Right lobe of liver (tissue), 6 donors: ENCODE results near the gene C11orf42. TPM values are rescaled to one million over a fixed set of nuclear protein-coding genes. Genes with fewer than 3 reads are reported as not detected.

Source experiments
- ATAC-seq, 4 donors: fragments of 200-7000 bp; cut with Tn5 transposase; one replicate each; pipeline ENCODE4 v1.9.1; 2020; ENCODE audit warnings: mild to moderate bottlenecking in 4 of 4, moderate library complexity in 4 of 4
- DNase-seq, 3 donors: peaks; one replicate each; pipeline ENCODE4 v3.0.0-alpha.2; 2020
- H3K27ac ChIP-seq, 3 donors: fragments of 200-600 bp; one replicate each; pipeline ENCODE4 v1.8.0; 2022
- H3K27me3 ChIP-seq, 2 donors: fragments of 200-600 bp; one replicate each; pipeline ENCODE4 v1.8.0; 2022
- H3K36me3 ChIP-seq, 4 donors: fragments of 200-600 bp; sonication (generic) in 1 of 4; one replicate each; pipeline versions ENCODE4 v1.5.1 to v1.8.0; 2017 to 2022; ENCODE audit warnings: control low read depth in 1 of 4
- H3K4me1 ChIP-seq, 4 donors: fragments of 200-600 bp; sonication (generic) in 1 of 4; one replicate each; pipeline versions ENCODE4 v1.5.1 to v1.8.0; 2017 to 2022; ENCODE audit warnings: control low read depth in 1 of 4
- H3K4me3 ChIP-seq, 3 donors: fragments of 200-600 bp; one replicate each; pipeline ENCODE4 v1.8.0; 2022
- H3K9me3 ChIP-seq, 4 donors: fragments of 200-600 bp; sonication (generic) in 1 of 4; one replicate each; pipeline versions ENCODE4 v1.5.1 to v1.8.0; 2017 to 2022; ENCODE audit warnings: control low read depth in 1 of 4
- POLR2A ChIP-seq: fragments of 450-650 bp; IDR thresholded peaks from one replicate; pipeline ENCODE4 v1.6.1; 2017; ENCODE audit warnings: antibody characterized with exemption, mild to moderate bottlenecking
- WGBS: methylation state at CpG from one replicate; pipeline ENCODE4 v1.1.6; 2018; ENCODE audit warnings: low coverage, low lambda C conversion rate; ENCODE audit not compliant: insufficient coverage; ENCODE audit errors: missing lambda C conversion rate; 5-methylcytosine and 5-hydroxymethylcytosine counted together
- intact Hi-C, 2 donors: fragments of 100-400 bp; cut with DNase I; formaldehyde crosslinking; loops; one replicate each; pipeline versions ENCODE4 v1.11.2 to v1.14.1; 2022
- total RNA-seq, 6 experiments: library from RNA; depleted of rRNA in 2 of 6; stranded (reverse); fragments of >200 nt in 2 of 6; fragmentation: NEBNext Ultra II Directional in 3 of 6; extraction: Animal tissue kit (Norgen Biotek cat#: 25700) in 3 of 6; gene quantifications; one replicate each; pipeline versions ENCODE4 v1.1.0 to v1.2.4, GENCODE V29; 2016 to 2023
- TF ChIP-seq, protein P1 (sequence below), 4 donors: fragments of 200-600 bp in 3 of 4; fragments of 450-650 bp in 1 of 4; IDR thresholded peaks; one replicate each; pipeline versions ENCODE4 v1.5.1 to v1.8.0; 2016 to 2022; ENCODE audit warnings: antibody characterized with exemption in 4 of 4, mild to moderate bottlenecking in 2 of 4
- donor health status: DM: no; HTN: yes; CAD: no.
- donor health status: DM: no; HTN: no; CAD: no.
- donor health status: DM: no; HTN: no; CAD: no.
- donor health status: DM: no; HTN: yes; CAD: no.
- donor health status: DM: no; HTN: yes; CAD: no.

Gene C11orf42
- total RNA-seq, 6 experiments from 2014 or later: not detected

DNA sequence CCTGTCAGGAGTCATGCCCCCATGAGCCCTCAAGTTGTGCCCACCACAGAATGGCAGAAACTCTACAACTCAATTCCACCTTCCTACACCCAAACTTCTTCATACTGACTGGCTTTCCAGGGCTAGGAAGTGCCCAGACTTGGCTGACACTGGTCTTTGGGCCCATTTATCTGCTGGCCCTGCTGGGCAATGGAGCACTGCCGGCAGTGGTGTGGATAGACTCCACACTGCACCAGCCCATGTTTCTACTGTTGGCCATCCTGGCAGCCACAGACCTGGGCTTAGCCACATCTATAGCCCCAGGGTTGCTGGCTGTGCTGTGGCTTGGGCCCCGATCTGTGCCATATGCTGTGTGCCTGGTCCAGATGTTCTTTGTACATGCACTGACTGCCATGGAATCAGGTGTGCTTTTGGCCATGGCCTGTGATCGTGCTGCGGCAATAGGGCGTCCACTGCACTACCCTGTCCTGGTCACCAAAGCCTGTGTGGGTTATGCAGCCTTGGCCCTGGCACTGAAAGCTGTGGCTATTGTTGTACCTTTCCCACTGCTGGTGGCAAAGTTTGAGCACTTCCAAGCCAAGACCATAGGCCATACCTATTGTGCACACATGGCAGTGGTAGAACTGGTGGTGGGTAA, 6.1 kb upstream of the C11orf42 start, which contains the start of gene OR52W1:
OR52W1 (plus strand) TSS at position 51 of the 637 bp plus-strand sequence; CDS start at position 51, 0 bp downstream.
- no CpG with 5 or more reads among the region's 5 CpGs for WGBS
- Histone ChIP-seq H3K4me3 (no peak within 1 kb of the TSS), H3K27me3 (no peaks in the 10 kb centered on the region), H3K27ac (no peak within 1 kb of the TSS), H3K36me3 (peaks cover 0 to 9% (median 0%) of the 10 kb centered on the region in 4 donors), H3K9me3 (no peaks in the 10 kb centered on the region), H3K4me1 (no peaks in the 10 kb centered on the region)
- no peak for ATAC-seq
- TF ChIP-seq POLR2A: no peak
- TF ChIP-seq, protein P1, sequence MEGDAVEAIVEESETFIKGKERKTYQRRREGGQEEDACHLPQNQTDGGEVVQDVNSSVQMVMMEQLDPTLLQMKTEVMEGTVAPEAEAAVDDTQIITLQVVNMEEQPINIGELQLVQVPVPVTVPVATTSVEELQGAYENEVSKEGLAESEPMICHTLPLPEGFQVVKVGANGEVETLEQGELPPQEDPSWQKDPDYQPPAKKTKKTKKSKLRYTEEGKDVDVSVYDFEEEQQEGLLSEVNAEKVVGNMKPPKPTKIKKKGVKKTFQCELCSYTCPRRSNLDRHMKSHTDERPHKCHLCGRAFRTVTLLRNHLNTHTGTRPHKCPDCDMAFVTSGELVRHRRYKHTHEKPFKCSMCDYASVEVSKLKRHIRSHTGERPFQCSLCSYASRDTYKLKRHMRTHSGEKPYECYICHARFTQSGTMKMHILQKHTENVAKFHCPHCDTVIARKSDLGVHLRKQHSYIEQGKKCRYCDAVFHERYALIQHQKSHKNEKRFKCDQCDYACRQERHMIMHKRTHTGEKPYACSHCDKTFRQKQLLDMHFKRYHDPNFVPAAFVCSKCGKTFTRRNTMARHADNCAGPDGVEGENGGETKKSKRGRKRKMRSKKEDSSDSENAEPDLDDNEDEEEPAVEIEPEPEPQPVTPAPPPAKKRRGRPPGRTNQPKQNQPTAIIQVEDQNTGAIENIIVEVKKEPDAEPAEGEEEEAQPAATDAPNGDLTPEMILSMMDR (IDR thresholded peaks at IDR 0.05): no peak
- no peak for DNase-seq
- intact Hi-C loops: no loop called here

DNA sequence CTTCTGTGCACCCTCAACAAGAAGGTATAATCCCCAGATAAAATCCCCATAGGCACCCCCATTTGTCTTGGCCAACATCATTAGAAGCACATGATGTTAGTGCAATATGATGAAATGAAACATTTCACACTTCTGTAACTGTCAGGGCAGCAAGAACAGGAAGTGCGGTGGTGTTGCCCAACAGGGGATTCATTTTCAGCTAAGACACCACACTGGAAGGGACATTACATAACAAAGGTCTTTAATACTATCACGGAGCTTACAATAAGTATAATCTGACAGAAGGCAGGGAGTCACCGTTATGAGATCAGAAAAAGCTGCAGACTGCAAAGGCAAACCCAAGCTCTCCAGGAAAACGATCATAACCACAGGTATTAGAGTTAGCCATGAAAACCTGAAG, 4.4 kb upstream of the C11orf42 start:
- peaks cover 0 to 19% (median 2%) of the 10 kb centered on the region in 4 donors for H3K36me3 ChIP-seq
- no peaks in the 10 kb centered on the region for H3K27me3 ChIP-seq
- no peaks in the 10 kb centered on the region for H3K4me1 ChIP-seq
- 71% methylated on average over 4 of the region's 4 CpGs for WGBS
- TF ChIP-seq, protein P1 (IDR thresholded peaks at IDR 0.05): no peak
- no peak for TF ChIP-seq POLR2A
- ATAC-seq (peak; percentile 50 to 73 (median 59)), DNase-seq (peak in 1 of 3 donors; percentile 50)
- H3K9me3 ChIP-seq: no peaks in the 10 kb centered on the region
- intact Hi-C loops: no loop called here
- no peak overlapping the region for H3K4me3 ChIP-seq
- no peak overlapping the region for H3K27ac ChIP-seq

DNA sequence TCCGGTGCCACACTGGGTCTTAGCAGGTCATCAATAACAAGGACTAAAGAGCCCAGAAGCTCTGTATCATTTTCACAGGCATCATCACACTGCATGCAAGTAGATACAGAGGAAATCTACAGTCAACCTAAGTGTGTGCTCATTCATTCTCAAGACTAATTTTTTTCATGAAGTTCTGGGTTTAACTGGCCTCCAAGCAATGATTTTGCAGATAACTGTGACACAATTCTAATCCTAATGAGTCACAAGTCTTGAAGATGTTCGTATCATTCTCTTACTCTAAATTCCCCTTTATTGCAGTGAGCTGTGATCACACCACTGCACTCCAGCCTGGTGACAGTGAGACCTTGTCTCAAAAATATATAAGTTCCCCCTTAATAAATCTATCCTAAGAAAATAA, 3.9 kb upstream of the C11orf42 start:
- Histone ChIP-seq H3K27me3 (no peaks in the 10 kb centered on the region), H3K4me1 (no peaks in the 10 kb centered on the region), H3K9me3 (no peaks in the 10 kb centered on the region), H3K36me3 (peaks cover 0 to 23% (median 2%) of the 10 kb centered on the region in 4 donors), H3K27ac (no peak overlapping the region), H3K4me3 (no peak overlapping the region)
- DNase-seq (no peak), ATAC-seq (peak in 1 of 4 donors; percentile 13)
- TF ChIP-seq, protein P1 (IDR thresholded peaks at IDR 0.05): no peak
- no peak for TF ChIP-seq POLR2A
- intact Hi-C loops: no loop called here
- WGBS: 42% methylated on average over 1 of the region's 2 CpGs

DNA sequence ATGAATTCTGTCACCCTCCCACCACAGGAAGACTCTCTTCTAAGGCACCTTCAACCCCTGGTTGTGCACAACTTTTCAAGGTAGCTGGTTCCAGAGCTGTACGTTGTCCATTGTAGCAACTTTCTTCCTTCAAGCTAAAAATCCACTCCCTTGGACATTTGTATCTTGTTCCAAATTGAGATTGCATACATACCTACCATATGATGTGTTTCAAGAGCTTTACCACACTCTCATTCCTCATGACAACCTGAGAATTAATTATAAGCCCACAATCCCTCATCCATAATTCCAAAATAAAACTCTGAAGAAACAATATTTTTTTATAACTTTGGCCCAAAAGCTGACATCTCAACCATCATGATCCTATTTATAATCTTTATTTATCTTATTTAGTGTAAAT, 3.3 kb upstream of the C11orf42 start:
- TF ChIP-seq, protein P1 (IDR thresholded peaks at IDR 0.05): no peak
- TF ChIP-seq POLR2A: no peak
- H3K4me1 ChIP-seq: no peaks in the 10 kb centered on the region
- H3K36me3 ChIP-seq: peaks cover 0 to 26% (median 3%) of the 10 kb centered on the region in 4 donors
- no peak overlapping the region for H3K27ac ChIP-seq
- intact Hi-C loops: no loop called here
- no peak overlapping the region for H3K4me3 ChIP-seq
- ATAC-seq (no peak), DNase-seq (no peak)
- no peaks in the 10 kb centered on the region for H3K9me3 ChIP-seq
- 91% methylated on average over 1 of the region's 1 CpG for WGBS
- H3K27me3 ChIP-seq: no peaks in the 10 kb centered on the region
